SK-N-SH treated with all-trans-retinoic acid at 6 μM for 48 hours (cell line): ENCODE results near the gene TGFBR3.

Experiments
- ATAC-seq: fragments of 200-7000 bp; cut with Tn5 transposase; 3 replicates; pipeline ENCODE4 v1.9.1; 2020; ENCODE audit warnings: mild to moderate bottlenecking, moderate library complexity
- ARNTL ChIP-seq: fragments of 450-650 bp; formaldehyde crosslinking; IDR thresholded peaks from 2 replicates; pipeline ENCODE4 v1.5.0; 2020; ENCODE audit warnings: low read depth, mild to moderate bottlenecking, moderate library complexity, borderline replicate concordance
- BACH2 ChIP-seq: fragments of 250-450 bp; sonication (Bioruptor Pico); IDR thresholded peaks from 2 replicates; pipeline ENCODE4 v1.9.0; 2021; ENCODE audit warnings: mild to moderate bottlenecking, borderline replicate concordance
- CREB5 ChIP-seq: fragments of 250-450 bp; sonication (Bioruptor Pico); IDR thresholded peaks from 2 replicates; pipeline ENCODE4 v1.5.1; 2020; ENCODE audit warnings: low read depth, mild to moderate bottlenecking, moderate library complexity
- CSDC2 ChIP-seq: fragments of 250-450 bp; sonication (Bioruptor Pico); IDR thresholded peaks from 2 replicates; pipeline ENCODE4 v1.5.0; 2020; ENCODE audit warnings: mild to moderate bottlenecking, moderate library complexity
- ESRRG ChIP-seq: fragments of 250-450 bp; sonication (Bioruptor Pico); IDR thresholded peaks from 2 replicates; pipeline ENCODE4 v1.6.1; 2021; ENCODE audit warnings: mild to moderate bottlenecking
- GLIS3 ChIP-seq: fragments of 250-450 bp; sonication (Bioruptor Pico); IDR thresholded peaks from 2 replicates; pipeline ENCODE4 v1.5.0; 2020; ENCODE audit warnings: mild to moderate bottlenecking, moderate library complexity
- ISL1 ChIP-seq: fragments of 250-450 bp; sonication (Bioruptor Pico); IDR thresholded peaks from 2 replicates; pipeline ENCODE4 v2.1.2; 2022; ENCODE audit warnings: mild to moderate bottlenecking, moderate library complexity
- OSR1 ChIP-seq: fragments of 250-450 bp; sonication (Bioruptor Pico); IDR thresholded peaks from 2 replicates; pipeline ENCODE4 v1.8.0; 2022; ENCODE audit warnings: moderate library complexity, mild to moderate bottlenecking, inconsistent platforms
- PATZ1 ChIP-seq: fragments of 250-450 bp; sonication (Bioruptor Pico); IDR thresholded peaks from 2 replicates; pipeline ENCODE4 v1.8.0; 2020; ENCODE audit warnings: mild to moderate bottlenecking, moderate library complexity, borderline replicate concordance
- POU6F1 ChIP-seq: fragments of 250-450 bp; sonication (Bioruptor Pico); IDR thresholded peaks from 2 replicates; pipeline ENCODE4 v1.8.0; 2021; ENCODE audit warnings: low read depth, mild to moderate bottlenecking, moderate library complexity, borderline replicate concordance
- PPARA ChIP-seq: fragments of 250-450 bp; sonication (Bioruptor Pico); IDR thresholded peaks from 2 replicates; pipeline ENCODE4 v1.5.0; 2020; ENCODE audit warnings: mild to moderate bottlenecking, borderline replicate concordance
- RARB ChIP-seq: fragments of 250-450 bp; sonication (Bioruptor Pico); IDR thresholded peaks from 2 replicates; pipeline ENCODE4 v1.8.0; 2021; ENCODE audit warnings: mild to moderate bottlenecking, moderate library complexity
- SNAI2 ChIP-seq: fragments of 250-450 bp; sonication (Bioruptor Pico); IDR thresholded peaks from 2 replicates; pipeline ENCODE4 v1.5.0; 2020; ENCODE audit warnings: mild to moderate bottlenecking, moderate library complexity
- TCF4 ChIP-seq: fragments of 250-450 bp; sonication (Bioruptor Pico); IDR thresholded peaks from 2 replicates; pipeline ENCODE4 v1.8.0; 2021; ENCODE audit warnings: mild to moderate bottlenecking, moderate library complexity, borderline replicate concordance
- TOX ChIP-seq: fragments of 250-450 bp; sonication (Bioruptor Pico); IDR thresholded peaks from 2 replicates; pipeline ENCODE4 v1.8.0; 2021; ENCODE audit warnings: mild to moderate bottlenecking, moderate library complexity, borderline replicate concordance
- ZC3H10 ChIP-seq: fragments of 250-450 bp; sonication (Bioruptor Pico); IDR thresholded peaks from 2 replicates; pipeline ENCODE4 v1.5.1; 2021; ENCODE audit warnings: mild to moderate bottlenecking, moderate library complexity
- ZFP3 ChIP-seq: fragments of 250-450 bp; sonication (Bioruptor Pico); IDR thresholded peaks from 2 replicates; pipeline ENCODE4 v1.5.0; 2020; ENCODE audit warnings: mild to moderate bottlenecking, moderate library complexity
- ZFP30 ChIP-seq: fragments of 450-650 bp; formaldehyde crosslinking; IDR thresholded peaks from 2 replicates; pipeline ENCODE4 v1.5.0; 2022; ENCODE audit warnings: mild to moderate bottlenecking, moderate library complexity
- ZNF565 ChIP-seq: fragments of 450-650 bp; formaldehyde crosslinking; conservative IDR thresholded peaks from 2 replicates; pipeline ENCODE4 v1.5.0; 2020; ENCODE audit warnings: low read depth, mild to moderate bottlenecking, moderate library complexity
- ZNF70 ChIP-seq: fragments of 450-650 bp; formaldehyde crosslinking; IDR thresholded peaks from 2 replicates; pipeline ENCODE4 v1.5.0; 2020; ENCODE audit warnings: mild to moderate bottlenecking, moderate library complexity
- ZNF8 ChIP-seq: fragments of 450-650 bp; formaldehyde crosslinking; IDR thresholded peaks from 2 replicates; pipeline ENCODE4 v1.5.0; 2020; ENCODE audit warnings: mild to moderate bottlenecking, moderate library complexity

TGFBR3 gene

GRCh38 chr1:91733108-91733710 lies 152.7 kb downstream of the TGFBR3 start:
- no peak for ATAC-seq
- TF ChIP-seq BACH2 (CRISPR knock-in tag) (no peak), RARB (CRISPR knock-in tag) (no peak), ZNF565 (CRISPR knock-in tag) (no peak), ZNF70 (CRISPR knock-in tag) (no peak), CSDC2 (CRISPR knock-in tag) (no peak), PPARA (CRISPR knock-in tag) (no peak), ZNF8 (CRISPR knock-in tag) (no peak), SNAI2 (CRISPR knock-in tag) (no peak), TOX (no peak), ZC3H10 (CRISPR knock-in tag) (no peak), ISL1 (CRISPR knock-in tag) (no peak), ZFP30 (CRISPR knock-in tag) (no peak), TCF4 (CRISPR knock-in tag) (no peak), PATZ1 (no peak), ESRRG (no peak)

- no peak for TF ChIP-seq ESRRG
- no peak for TF ChIP-seq CREB5 (CRISPR knock-in tag)
- TF ChIP-seq RARB (CRISPR knock-in tag): no peak
- TF ChIP-seq SNAI2 (CRISPR knock-in tag): no peak
- no peak for TF ChIP-seq PATZ1
- TF ChIP-seq ARNTL (CRISPR knock-in tag): no peak
- TF ChIP-seq TOX: no peak
- TF ChIP-seq ZNF70 (CRISPR knock-in tag): no peak
- TF ChIP-seq ZNF8 (CRISPR knock-in tag): no peak
- no peak for TF ChIP-seq ISL1 (CRISPR knock-in tag)
- TF ChIP-seq PPARA (CRISPR knock-in tag): no peak
- TF ChIP-seq BACH2 (CRISPR knock-in tag): no peak
- ATAC-seq: peak; percentile 54; the same call in 2 of the 3 replicates
Observed at GRCh38 chr1:91732291-91733107, 153.5 kb downstream of the TGFBR3 start.

GRCh38 chr1:91731815-91732214 lies 154.1 kb downstream of the TGFBR3 start:
- TF ChIP-seq ZFP3 (CRISPR knock-in tag) (no peak), ESRRG (no peak), TCF4 (CRISPR knock-in tag) (no peak), ZC3H10 (CRISPR knock-in tag) (no peak), ZNF565 (CRISPR knock-in tag) (no peak), ARNTL (CRISPR knock-in tag) (no peak), ZNF8 (CRISPR knock-in tag) (no peak), CSDC2 (CRISPR knock-in tag) (no peak), BACH2 (CRISPR knock-in tag) (no peak), POU6F1 (CRISPR knock-in tag) (no peak), OSR1 (CRISPR knock-in tag) (no peak), GLIS3 (CRISPR knock-in tag) (no peak)
- no peak for ATAC-seq
